K562 (cell line): ENCODE data around the gene ZNF366. TPM values are rescaled to one million over a fixed set of nuclear protein-coding genes. Genes with fewer than 3 reads are reported as not detected.

Experiments used
- ATAC-seq: fragments of 200-7000 bp; cut with Tn5 transposase; 3 replicates; pipeline ENCODE4 v1.9.1; 2020; ENCODE audit warnings: moderate library complexity
- BruUV-seq: library from RNA; stranded (reverse); fragments of 400-500 nt; replicated peaks from 2 replicates; lab custom pipeline; 2021; lab: Mats Ljungman, UMichigan
- CTCF ChIA-PET: fragments of 300-600 bp; formaldehyde crosslinking; extraction: SDS; loops from one replicate; lab custom pipeline; 2021; ENCODE audit warnings: low intra/inter-chr PET ratio; lab: Yijun Ruan, JAX
- POLR2A ChIA-PET: fragments of 300-600, 350-650 bp; sonication (Branson Sonifier 250); formaldehyde crosslinking; extraction: SDS; loops from one replicate; lab custom pipeline; 2021; ENCODE audit warnings: antibody characterized with exemption, inconsistent platforms; lab: Yijun Ruan, JAX
- DNase-seq, 4 experiments: peaks; one replicate each; pipeline versions ENCODE4 v3.0.0 to v3.0.0-alpha.2; 2011 to 2018; ENCODE audit warnings: low spot score in 3 of 4, mixed read lengths in 3 of 4; ENCODE audit errors: extremely low read depth in 1 of 4
- FAIRE-seq: peaks from 2 replicates; lab custom pipeline; 2011; peaks lifted over from hg19 to GRCh38; lab: Jason Lieb, UNC
- H2AFZ ChIP-seq: 2 replicates; pipeline ENCODE4 v1.6.0; 2011; ENCODE audit warnings: low read depth, low read length, control low read depth, inconsistent platforms
- H3K27ac ChIP-seq: fragments of 200-600 bp; 3 replicates; pipeline ENCODE4 v1.8.0; 2011; ENCODE audit warnings: low read depth, mild to moderate bottlenecking, control low read depth, inconsistent platforms, low read length, moderate library complexity, mixed read lengths; ENCODE audit errors: extremely low read depth
- H3K27me3 ChIP-seq, 2 experiments: fragments of 300-600 bp in 1 of 2; 2 replicates in 1 of 2; 3 replicates in 1 of 2; pipeline versions ENCODE4 v1.6.0 to v1.8.0; 2011; ENCODE audit warnings: inconsistent platforms in 2 of 2, low read length in 2 of 2, mild to moderate bottlenecking in 1 of 2, mixed read lengths in 1 of 2, moderate library complexity in 1 of 2; ENCODE audit not compliant: control insufficient read depth in 2 of 2, insufficient read depth in 2 of 2
- H3K36me3 ChIP-seq: fragments of 300-600 bp; 3 replicates; pipeline ENCODE4 v1.8.0; 2011; ENCODE audit warnings: mild to moderate bottlenecking, low read length, inconsistent platforms; ENCODE audit not compliant: control insufficient read depth, insufficient read depth
- H3K4me1 ChIP-seq, 2 experiments: fragments of 200-600 bp in 1 of 2; replicated peaks in 1 of 2; 2 replicates in 1 of 2; 3 replicates in 1 of 2; pipeline versions ENCODE4 v1.5.1 to v1.8.0; 2011; ENCODE audit warnings: inconsistent platforms in 2 of 2, low read length in 2 of 2, mild to moderate bottlenecking in 1 of 2, mixed read lengths in 1 of 2, moderate library complexity in 1 of 2; ENCODE audit not compliant: control insufficient read depth in 2 of 2, insufficient read depth in 2 of 2
- H3K4me2 ChIP-seq: 2 replicates; pipeline ENCODE4 v1.6.1; 2011; ENCODE audit warnings: low read length, control low read depth, inconsistent platforms, mixed read lengths; ENCODE audit not compliant: insufficient read depth
- H3K4me3 ChIP-seq: fragments of 200-600 bp; sonication (generic), shearing (Covaris generic); 2 replicates; pipeline ENCODE4 v1.5.1; 2016; ENCODE audit warnings: control low read depth, inconsistent platforms
- H3K79me2 ChIP-seq: fragments of 200-600 bp; 3 replicates; pipeline ENCODE4 v1.8.0; 2011; ENCODE audit warnings: low read length, inconsistent platforms; ENCODE audit not compliant: control insufficient read depth, insufficient read depth
- H3K9ac ChIP-seq, 2 experiments: 2 replicates each; pipeline versions ENCODE4 v1.6.0 to v1.6.1; 2011; ENCODE audit warnings: low read depth in 2 of 2, low read length in 2 of 2, control low read depth in 1 of 2, inconsistent platforms in 1 of 2, mild to moderate bottlenecking in 1 of 2, mixed read lengths in 1 of 2; ENCODE audit not compliant: insufficient read depth in 1 of 2
- H3K9me1 ChIP-seq: one replicate; pipeline ENCODE4 v1.6.0; 2011; ENCODE audit warnings: inconsistent platforms, mild to moderate bottlenecking, low read length, moderate library complexity; ENCODE audit not compliant: control insufficient read depth, insufficient read depth
- H3K9me3 ChIP-seq: replicated peaks from 2 replicates; pipeline ENCODE4 v1.5.1; 2011; ENCODE audit warnings: low read depth, low read length, inconsistent platforms; ENCODE audit not compliant: control insufficient read depth, insufficient read depth
- H4K20me1 ChIP-seq: replicated peaks from 2 replicates; pipeline ENCODE4 v1.6.1; 2011; ENCODE audit warnings: low read length, inconsistent platforms, mixed read lengths; ENCODE audit not compliant: control insufficient read depth, insufficient read depth
- BRD4 ChIP-seq: fragments of 200-600 bp; sonication (generic); IDR thresholded peaks from 2 replicates; pipeline ENCODE4 v1.6.1; 2017; ENCODE audit warnings: inconsistent platforms
- CBX3 ChIP-seq, 2 experiments: IDR thresholded peaks; 1 replicate in 1 of 2; 2 replicates in 1 of 2; pipeline ENCODE4 v1.6.1; 2012; ENCODE audit warnings: inconsistent platforms in 2 of 2, low read length in 2 of 2, borderline replicate concordance in 1 of 2, control low read depth in 1 of 2
- FOXO4 ChIP-seq: fragments of 450-650 bp; formaldehyde crosslinking; IDR thresholded peaks from 2 replicates; pipeline ENCODE4 v1.4.0; 2020; ENCODE audit warnings: mild to moderate bottlenecking, moderate library complexity
- HINFP ChIP-seq: fragments of 450-650 bp; conservative IDR thresholded peaks from 2 replicates; pipeline ENCODE4 v1.6.1; 2016; ENCODE audit warnings: missing genetic modification characterization, low read depth, mild to moderate bottlenecking, control low read depth, missing compliant biosample characterization
- HMGN3 ChIP-seq: IDR thresholded peaks from 2 replicates; pipeline ENCODE4 v1.6.1; 2011; ENCODE audit warnings: borderline replicate concordance, low read depth, mild to moderate bottlenecking, mixed read lengths, low read length; ENCODE audit not compliant: insufficient read length; ENCODE audit errors: extremely low read depth
- MEF2A ChIP-seq: IDR thresholded peaks from 2 replicates; pipeline ENCODE4 v1.6.1; 2011; ENCODE audit warnings: low read depth, mild to moderate bottlenecking, low read length, moderate library complexity; ENCODE audit not compliant: control insufficient read depth
- NBN ChIP-seq: fragments of 450-650 bp; IDR thresholded peaks from 2 replicates; pipeline ENCODE4 v1.6.1; 2016; ENCODE audit warnings: low read depth, mild to moderate bottlenecking
- RFX7 ChIP-seq: fragments of 250-450 bp; sonication (Bioruptor Pico); IDR thresholded peaks from 2 replicates; pipeline ENCODE4 v1.5.1; 2021; ENCODE audit warnings: mild to moderate bottlenecking
- SRSF1 ChIP-seq: fragments of 200-400 bp; formaldehyde crosslinking; IDR thresholded peaks from 2 replicates; pipeline ENCODE4 v1.6.1; 2017; ENCODE audit warnings: mild to moderate bottlenecking, low read depth, low read length, moderate library complexity
- TFAP4 ChIP-seq: sonication (generic); formaldehyde crosslinking; IDR thresholded peaks from 2 replicates; pipeline ENCODE4 v1.8.0; 2022; ENCODE audit warnings: missing genetic modification reagents, mild to moderate bottlenecking, moderate library complexity, borderline replicate concordance
- THRA ChIP-seq: fragments of 450-650 bp; IDR thresholded peaks from 2 replicates; pipeline ENCODE4 v1.6.1; 2017; ENCODE audit warnings: mild to moderate bottlenecking, moderate library complexity
- ZNF263 ChIP-seq: sonication (generic); formaldehyde crosslinking; IDR thresholded peaks from 2 replicates; pipeline ENCODE4 v1.8.0; 2022; ENCODE audit warnings: mild to moderate bottlenecking, missing genetic modification reagents, borderline replicate concordance
- ZNF41 ChIP-seq: fragments of 250-450 bp; sonication (Bioruptor Pico); conservative IDR thresholded peaks from 2 replicates; pipeline ENCODE4 v1.4.0; 2020; ENCODE audit warnings: mild to moderate bottlenecking
- ZNF586 ChIP-seq: fragments of 450-650 bp; formaldehyde crosslinking; conservative IDR thresholded peaks from 2 replicates; pipeline ENCODE4 v1.4.0; 2020; ENCODE audit warnings: mild to moderate bottlenecking, moderate library complexity
- ZNF76 ChIP-seq: fragments of 250-450 bp; sonication (Bioruptor Pico); IDR thresholded peaks from 2 replicates; pipeline ENCODE4 v1.4.0; 2020; ENCODE audit warnings: mild to moderate bottlenecking, moderate library complexity, borderline replicate concordance
- in situ Hi-C: fragments of 300-500 bp; cut with MboI; formaldehyde crosslinking; loops from 4 replicates; pipeline ENCODE4 v1.15.0; 2018; ENCODE audit warnings: inconsistent platforms, mixed read lengths
- intact Hi-C: fragments of 100-400 bp; cut with micrococcal nuclease; formaldehyde crosslinking; loops from 2 replicates; pipeline ENCODE4 v1.14.2; 2022
- polyA plus RNA-seq, 8 experiments: library from polyadenylated mRNA; depleted of rRNA in 4 of 8; stranded (reverse) in 5 of 8; unstranded in 3 of 8; fragments of >200 nt; fragmentation: Nextera tagmentation in 2 of 8; fragmentation: Illumina TruSeq in 1 of 8; extraction: Ambion mirVana in 2 of 8; extraction: Trizol in 1 of 8; gene quantifications; 2 replicates each; pipeline versions ENCODE4 v1.2.1 to v1.2.3, GENCODE V29; 2011 to 2014; ENCODE audit warnings: inconsistent platforms in 1 of 8, missing spikeins in 1 of 8
- total RNA-seq, 7 experiments: library from RNA; depleted of rRNA in 6 of 7; stranded (reverse); fragments of >200 nt in 6 of 7; fragmentation: Illumina TruSeq in 2 of 7; extraction: Trizol in 2 of 7; gene quantifications; 2 replicates each; pipeline versions ENCODE4 v1.2.1 to v1.2.3, GENCODE V29; 2011 to 2021; ENCODE audit warnings: low replicate concordance in 1 of 7

Gene ZNF366
- total and polyA plus RNA-seq, 9 of the 15 experiments (the other 6 are each of a cell fraction or from before 2014, with no cell fraction given) = not detected

DNA sequence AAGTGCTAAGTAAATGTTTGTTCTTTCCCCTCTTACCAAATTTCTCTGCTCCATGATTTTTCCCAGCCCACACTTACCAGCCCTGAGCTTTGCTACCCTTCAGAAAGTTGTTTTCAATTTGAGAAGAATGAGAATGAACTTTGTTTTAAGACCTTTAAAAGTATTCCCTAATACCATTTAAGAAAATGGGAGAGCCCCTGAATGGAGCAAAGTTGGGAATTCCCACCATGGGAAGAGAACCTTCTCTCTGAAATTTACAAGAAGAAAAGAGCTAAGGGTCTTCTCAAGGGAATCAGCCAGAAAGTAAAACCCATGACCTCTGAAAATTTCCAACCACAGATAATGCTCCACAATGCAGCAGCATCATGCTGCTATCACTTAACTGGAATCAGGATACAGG, 17.7 kb downstream of the ZNF366 start:
- H3K27me3 ChIP-seq = no peaks in the 10 kb centered on the region; a peak in 1 of 5 replicates
- FAIRE-seq = no peak

More for the DNA sequence above, 17.7 kb downstream of the ZNF366 start:
- no peak overlapping the region for H2AFZ ChIP-seq
- BruUV-seq = no TSS peak
- intact Hi-C loops = no loop called here
- ATAC-seq = no peak
- H3K79me2 ChIP-seq = no peaks in the 10 kb centered on the region
- no peaks in the 10 kb centered on the region for H3K36me3 ChIP-seq
- ChIA-PET CTCF (no interaction called here), POLR2A (no interaction called here)
- no peaks in the 10 kb centered on the region for H3K9me1 ChIP-seq
- H3K4me1 ChIP-seq = 0 out of 5 replicates have a peak, but pooled peaks cover 0 to 4% of the 10 kb centered on the region in 2 experiments
- H3K4me2 ChIP-seq = no peak overlapping the region
- no peak for DNase-seq
- no peaks in the 10 kb centered on the region for H4K20me1 ChIP-seq
- TF ChIP-seq BRD4 (no peak), ZNF263 (no peak), CBX3 (IDR thresholded peaks at IDR 0.05; ENCODE audit: borderline replicate concordance in 1 of 2, low read length in 2 of 2) (no peak), ZNF76 (CRISPR knock-in tag) (no peak), FOXO4 (CRISPR knock-in tag) (no peak), NBN (no peak), TFAP4 (no peak), SRSF1 (no peak), THRA (no peak), HINFP (tag) (no peak), HMGN3 (no peak), MEF2A (no peak), ZNF41 (CRISPR knock-in tag) (no peak), ZNF586 (no peak), RFX7 (no peak)
- TF ChIP-seq, all 486 proteins: peak for 0
- H3K4me3 ChIP-seq = no peak overlapping the region
- no peak overlapping the region for H3K27ac ChIP-seq
- no peak overlapping the region for H3K9ac ChIP-seq
- H3K9me3 ChIP-seq = no peaks in the 10 kb centered on the region
- in situ Hi-C loops = no loop called here
